BLaER1 treated with 17β-estradiol and CSF1 and Interleukin-3, amounts not matched to agents 10 nM and 100 nM (cell line): ENCODE measurements around the gene SLC29A3.

Experiments
- H3K27ac ChIP-seq, 11 experiments: shearing (Covaris generic); formaldehyde crosslinking; 2 replicates each; pipeline ENCODE4 v1.8.1; 2022
- H3K27me3 ChIP-seq, 11 experiments: shearing (Covaris generic); formaldehyde crosslinking; 2 replicates each; pipeline ENCODE4 v1.8.1; 2022
- H3K36me3 ChIP-seq, 11 experiments: shearing (Covaris generic); formaldehyde crosslinking; 2 replicates each; pipeline ENCODE4 v1.8.1; 2022
- H3K4me1 ChIP-seq, 10 experiments: shearing (Covaris generic); formaldehyde crosslinking; 2 replicates each; pipeline ENCODE4 v1.8.1; 2022
- H3K4me2 ChIP-seq, 11 experiments: shearing (Covaris generic); formaldehyde crosslinking; 2 replicates each; pipeline ENCODE4 v1.8.1; 2022
- H3K4me3 ChIP-seq, 10 experiments: shearing (Covaris generic); formaldehyde crosslinking; 2 replicates each; pipeline ENCODE4 v1.8.1; 2022
- H3K9ac ChIP-seq, 11 experiments: shearing (Covaris generic); formaldehyde crosslinking; 2 replicates each; pipeline ENCODE4 v1.8.1; 2022
- H3K9me3 ChIP-seq, 11 experiments: shearing (Covaris generic); formaldehyde crosslinking; replicated peaks in 1 of 11; 2 replicates each; pipeline ENCODE4 v1.8.1; 2022
- H4K20me1 ChIP-seq, 11 experiments: shearing (Covaris generic); formaldehyde crosslinking; 2 replicates each; pipeline ENCODE4 v1.8.1; 2022
- Cebpa-rat ChIP-seq, 11 experiments: shearing (Covaris generic); IDR thresholded peaks; 2 replicates each; pipeline ENCODE4 v1.8.1; 2022

The SLC29A3 gene

DNA sequence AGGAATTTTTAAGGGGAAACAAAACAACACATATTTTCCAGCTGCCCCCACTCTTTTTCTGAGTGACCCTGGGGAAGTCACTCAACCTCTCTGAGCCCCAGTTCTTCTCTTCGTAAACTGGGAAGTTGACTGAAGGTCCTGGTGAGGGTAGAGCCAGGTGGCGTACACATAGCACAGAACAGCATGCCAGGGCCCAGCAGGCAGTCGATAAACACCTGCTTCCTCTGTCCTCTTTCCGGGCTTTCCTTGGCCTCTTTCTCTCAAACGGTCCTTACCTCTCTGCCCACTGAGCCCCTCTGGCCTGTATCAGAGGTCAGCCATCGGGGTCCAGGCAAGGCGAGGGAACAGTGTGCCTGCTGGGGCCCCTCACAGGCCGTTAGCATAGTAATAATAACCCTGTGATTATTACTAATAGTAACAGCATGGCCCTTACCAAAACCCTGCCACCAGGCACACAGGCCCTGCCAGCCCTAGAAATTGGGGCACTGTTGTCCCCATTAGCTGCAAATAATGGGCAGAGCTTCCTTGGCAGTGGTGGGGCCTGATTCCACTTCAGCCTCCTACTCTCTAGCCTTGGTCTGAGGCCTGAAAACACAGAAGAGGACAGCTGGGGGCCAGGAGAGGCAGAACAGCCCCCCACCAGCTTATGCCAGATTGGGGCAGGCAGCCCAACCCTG, 37.3 kb upstream of the SLC29A3 start:
- Histone ChIP-seq H3K9ac (peak overlapping the region in 1 of 11 experiments; percentile 44; a peak in 1 of 22 replicates), H3K36me3 (no peaks in the 10 kb centered on the region), H3K9me3 (no peaks in the 10 kb centered on the region), H3K27me3 (no peaks in the 10 kb centered on the region), H3K4me1 (peaks cover 27 to 63% (median 52%) of the 10 kb centered on the region in 10 experiments), H4K20me1 (peaks cover 0 to 13% (median 0%) of the 10 kb centered on the region in 11 experiments; a peak in 1 of 22 replicates), H3K4me3 (no peak overlapping the region), H3K4me2 (peak overlapping the region in 9 of 11 experiments; percentile 5 to 62 (median 47); a peak in 15 of 22 replicates), H3K27ac (0 out of 22 replicates have a peak overlapping the region, but pooled peaks of 1 of the 11 experiments have one; percentile 12)
- no peak for TF ChIP-seq Cebpa-rat (IDR thresholded peaks at IDR 0.05)

DNA sequence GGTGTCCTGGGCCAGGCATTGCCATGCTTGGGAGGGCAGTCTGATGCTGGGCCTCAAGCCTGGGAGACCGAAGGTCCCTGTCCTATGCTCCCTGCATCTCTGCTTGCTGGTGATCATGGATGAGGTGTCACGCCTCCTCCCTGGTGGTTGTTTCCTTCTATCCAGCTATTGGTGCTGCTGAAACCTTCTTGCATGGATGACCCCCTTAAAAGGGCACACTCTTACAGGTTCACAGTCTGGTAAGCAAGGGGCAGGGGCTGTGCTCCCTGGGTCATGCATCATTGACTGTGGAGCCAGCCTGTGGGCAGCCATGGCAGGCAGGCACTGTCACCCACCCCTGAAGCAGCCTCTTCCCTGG, 36.8 kb upstream of the SLC29A3 start:
- no peak overlapping the region for H3K4me3 ChIP-seq

DNA sequence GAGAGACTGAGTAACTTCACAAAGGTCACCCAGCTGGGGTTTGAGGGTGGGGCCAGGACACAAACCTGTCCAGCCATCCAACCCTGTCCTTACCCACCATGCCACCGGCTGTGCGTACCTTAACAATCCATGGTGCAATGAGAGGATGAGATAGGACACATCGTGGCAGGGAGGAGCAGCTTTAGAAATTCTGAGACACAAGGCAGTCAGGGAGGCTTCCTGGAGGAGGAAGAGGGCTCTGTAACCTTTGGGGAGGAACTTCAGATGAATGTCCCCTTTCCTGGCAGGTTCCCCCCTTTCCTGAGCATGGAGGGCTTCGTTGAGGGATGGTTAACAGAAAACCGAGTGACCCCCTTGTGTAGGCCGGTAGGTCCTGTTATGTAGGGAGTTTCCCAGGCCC, 35.6 kb upstream of the SLC29A3 start:
- Histone ChIP-seq H3K27me3 (no peaks in the 10 kb centered on the region), H4K20me1 (peaks cover 0 to 6% (median 0%) of the 10 kb centered on the region in 11 experiments; a peak in 1 of 22 replicates), H3K4me1 (peaks cover 24 to 71% (median 57%) of the 10 kb centered on the region in 10 experiments), H3K27ac (no peak overlapping the region), H3K4me3 (no peak overlapping the region), H3K36me3 (no peaks in the 10 kb centered on the region), H3K4me2 (no peak overlapping the region), H3K9me3 (no peaks in the 10 kb centered on the region), H3K9ac (no peak overlapping the region; a peak in 1 of 22 replicates)
- no peak for TF ChIP-seq Cebpa-rat (IDR thresholded peaks at IDR 0.05)

More for the DNA sequence above, 36.8 kb upstream of the SLC29A3 start:
- no peaks in the 10 kb centered on the region for H3K9me3 ChIP-seq
- H3K27me3 ChIP-seq, result no peaks in the 10 kb centered on the region
- peaks cover 0 to 11% (median 0%) of the 10 kb centered on the region in 11 experiments; a peak in 1 of 22 replicates for H4K20me1 ChIP-seq
- no peak for TF ChIP-seq Cebpa-rat (IDR thresholded peaks at IDR 0.05)
- no peaks in the 10 kb centered on the region for H3K36me3 ChIP-seq
- peak overlapping the region in 9 of 11 experiments; percentile 5 to 62 (median 47); a peak in 16 of 22 replicates for H3K4me2 ChIP-seq
- peaks cover 27 to 68% (median 57%) of the 10 kb centered on the region in 10 experiments for H3K4me1 ChIP-seq
- H3K9ac ChIP-seq, result peak overlapping the region in 1 of 11 experiments; percentile 44; a peak in 1 of 22 replicates
- H3K27ac ChIP-seq, result peak overlapping the region in 1 of 11 experiments; percentile 12; a peak in 1 of 22 replicates

DNA sequence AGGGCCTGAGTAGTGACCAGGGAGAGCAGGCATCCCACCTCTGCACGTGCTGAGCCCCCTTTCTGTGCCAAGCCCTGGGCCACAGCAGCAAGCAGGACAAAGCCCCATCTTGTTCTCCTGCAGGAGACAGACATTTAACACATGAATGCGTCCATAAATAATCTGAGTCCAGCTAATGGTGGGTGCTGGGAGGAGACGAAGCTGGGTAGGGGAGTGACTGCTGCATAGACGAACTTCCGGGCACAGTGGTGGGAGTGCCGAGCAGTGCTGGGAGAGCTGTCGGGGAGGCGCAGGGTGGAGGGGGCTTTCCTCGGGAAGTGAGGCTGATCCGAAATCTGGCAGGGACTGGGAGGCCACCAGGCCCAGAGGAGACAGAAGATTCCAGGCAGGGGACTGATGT, 35.2 kb upstream of the SLC29A3 start:
- no peaks in the 10 kb centered on the region for H3K27me3 ChIP-seq
- TF ChIP-seq Cebpa-rat (IDR thresholded peaks at IDR 0.05), result no peak
- H3K9me3 ChIP-seq, result no peaks in the 10 kb centered on the region
- peaks cover 19 to 71% (median 53%) of the 10 kb centered on the region in 10 experiments for H3K4me1 ChIP-seq
- H3K4me2 ChIP-seq, result no peak overlapping the region
- no peak overlapping the region for H3K4me3 ChIP-seq
- no peak overlapping the region for H3K27ac ChIP-seq
- H3K9ac ChIP-seq, result no peak overlapping the region
- no peaks in the 10 kb centered on the region for H3K36me3 ChIP-seq
- H4K20me1 ChIP-seq, result peaks cover 0 to 6% (median 0%) of the 10 kb centered on the region in 11 experiments; a peak in 1 of 22 replicates

DNA sequence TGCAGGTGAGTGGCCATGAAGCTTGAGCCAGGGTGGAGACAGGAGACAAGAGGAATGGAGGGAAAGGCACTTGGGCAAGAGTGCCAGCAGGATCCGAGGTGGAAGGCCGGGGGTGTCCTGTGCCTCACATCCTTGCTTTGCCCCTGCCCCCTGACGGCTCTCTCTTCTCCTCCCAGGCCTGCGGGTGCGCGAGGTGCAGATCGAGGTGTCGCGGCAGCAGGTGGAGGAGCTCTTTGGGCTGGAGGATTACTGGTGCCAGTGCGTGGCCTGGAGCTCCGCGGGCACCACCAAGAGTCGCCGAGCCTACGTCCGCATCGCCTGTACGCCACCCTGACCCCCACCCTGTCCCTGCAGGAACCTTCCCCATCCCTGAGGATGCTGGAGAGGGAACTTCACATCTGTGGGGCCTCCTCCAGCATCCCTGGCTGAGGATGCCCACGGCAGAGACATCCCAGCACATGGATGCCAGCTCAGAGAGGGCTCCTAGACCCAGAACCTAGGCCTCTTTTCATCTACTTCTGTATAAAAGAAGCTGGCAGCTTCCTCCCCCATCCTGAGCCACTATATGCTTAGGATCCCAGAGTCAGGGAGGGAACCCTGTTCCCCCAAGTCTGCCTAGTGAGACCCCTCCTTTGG, 34.4 kb upstream of the SLC29A3 start:
- Histone ChIP-seq H4K20me1 (peaks cover 0 to 6% (median 0%) of the 10 kb centered on the region in 11 experiments; a peak in 1 of 22 replicates), H3K27me3 (no peaks in the 10 kb centered on the region), H3K9ac (no peak overlapping the region), H3K4me1 (peaks cover 14 to 71% (median 53%) of the 10 kb centered on the region in 10 experiments), H3K27ac (no peak overlapping the region), H3K36me3 (no peaks in the 10 kb centered on the region), H3K4me3 (no peak overlapping the region), H3K9me3 (no peaks in the 10 kb centered on the region), H3K4me2 (no peak overlapping the region)
- no peak for TF ChIP-seq Cebpa-rat (IDR thresholded peaks at IDR 0.05)

- Histone ChIP-seq H3K9me3 (no peaks in the 10 kb centered on the region), H4K20me1 (peaks cover 0 to 6% (median 0%) of the 10 kb centered on the region in 11 experiments; a peak in 1 of 22 replicates), H3K27me3 (no peaks in the 10 kb centered on the region), H3K9ac (no peak overlapping the region), H3K4me3 (no peak overlapping the region), H3K27ac (no peak overlapping the region), H3K36me3 (no peaks in the 10 kb centered on the region), H3K4me1 (peaks cover 14 to 71% (median 53%) of the 10 kb centered on the region in 10 experiments), H3K4me2 (peak overlapping the region in 2 of 11 experiments; percentile 13 to 14; a peak in 1 of 22 replicates)
- TF ChIP-seq Cebpa-rat (IDR thresholded peaks at IDR 0.05), result no peak
Measured at GRCh38 chr10:71285180-71285545, 33.9 kb upstream of the SLC29A3 start.

- peaks cover 0 to 6% (median 0%) of the 10 kb centered on the region in 11 experiments; a peak in 1 of 22 replicates for H4K20me1 ChIP-seq
- TF ChIP-seq Cebpa-rat (IDR thresholded peaks at IDR 0.05), result no peak
- no peak overlapping the region for H3K9ac ChIP-seq
- peaks cover 16 to 71% (median 53%) of the 10 kb centered on the region in 10 experiments for H3K4me1 ChIP-seq
- H3K4me3 ChIP-seq, result no peak overlapping the region
- no peaks in the 10 kb centered on the region for H3K9me3 ChIP-seq
- H3K36me3 ChIP-seq, result no peaks in the 10 kb centered on the region
- H3K27me3 ChIP-seq, result no peaks in the 10 kb centered on the region
- H3K4me2 ChIP-seq, result no peak overlapping the region
- no peak overlapping the region for H3K27ac ChIP-seq
Measured at GRCh38 chr10:71285986-71286385, 33.1 kb upstream of the SLC29A3 start.

DNA sequence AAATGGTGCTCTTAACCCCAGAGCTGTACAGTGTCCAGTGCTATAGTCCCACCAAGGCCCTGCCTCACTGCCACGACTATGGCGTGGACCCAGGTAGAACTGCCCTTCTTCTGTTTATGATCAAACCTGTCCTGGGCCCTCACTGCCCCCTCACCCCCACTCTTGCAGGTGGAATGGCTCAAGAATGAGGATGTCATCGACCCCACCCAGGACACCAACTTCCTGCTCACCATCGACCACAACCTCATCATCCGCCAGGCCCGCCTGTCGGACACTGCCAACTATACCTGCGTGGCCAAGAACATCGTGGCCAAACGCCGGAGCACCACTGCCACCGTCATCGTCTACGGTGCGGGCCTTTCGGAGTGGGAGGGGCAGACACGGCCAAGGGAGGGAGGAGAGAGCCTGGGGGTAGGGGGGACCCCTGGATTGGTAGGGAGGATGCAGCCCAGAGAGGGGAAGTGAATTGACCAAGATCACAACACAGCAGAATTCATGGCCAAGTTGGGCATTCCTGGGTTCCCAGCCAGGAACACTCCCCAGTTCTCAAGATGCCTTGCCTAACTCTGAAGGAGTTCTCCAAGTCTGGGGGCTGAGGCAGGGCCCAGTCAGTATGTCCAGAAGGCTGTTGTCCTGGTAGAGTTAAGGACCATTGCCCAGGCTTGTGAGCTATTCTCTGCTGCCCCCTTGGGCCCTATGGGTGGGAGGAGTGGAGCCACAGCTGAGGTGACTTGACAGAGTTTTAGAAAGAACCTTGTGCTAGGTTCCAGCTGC, 32.4 kb upstream of the SLC29A3 start:
- H3K4me1 ChIP-seq, result peaks cover 23 to 71% (median 54%) of the 10 kb centered on the region in 10 experiments
- H3K4me3 ChIP-seq, result no peak overlapping the region
- H4K20me1 ChIP-seq, result peaks cover 0 to 6% (median 0%) of the 10 kb centered on the region in 11 experiments; a peak in 1 of 22 replicates
- H3K36me3 ChIP-seq, result no peaks in the 10 kb centered on the region
- H3K9me3 ChIP-seq, result no peaks in the 10 kb centered on the region
- H3K4me2 ChIP-seq, result peak overlapping the region in 6 of 11 experiments; percentile 0 to 24 (median 12); a peak in 2 of 22 replicates
- H3K9ac ChIP-seq, result peak overlapping the region in 2 of 11 experiments; percentile 15 to 35; a peak in 2 of 22 replicates
- no peaks in the 10 kb centered on the region for H3K27me3 ChIP-seq
- H3K27ac ChIP-seq, result 0 out of 22 replicates have a peak overlapping the region, but pooled peaks of 1 of the 11 experiments have one; percentile 28
- no peak for TF ChIP-seq Cebpa-rat (IDR thresholded peaks at IDR 0.05)
